Activated naive CD4-positive, alpha-beta T cell treated with Interleukin-2 at 50 U/mL for 16 hours (primary cell): ENCODE measurements around the gene GIGYF1.
"Not testable (repeated sequence)": the region's sequence is repeated elsewhere in the genome, so short reads cannot be mapped to it uniquely, and the experiment has no call there.

Experiments
- DNase-seq: peaks from one replicate; pipeline ENCODE4 v3.0.0-alpha.2; 2020

The GIGYF1 gene

GRCh38 chr7:100671353-100672327 lies 22.4 kb downstream of the GIGYF1 start:
- DNase-seq: no peak

- DNase-seq: no peak
Observed at GRCh38 chr7:100670074-100670473, 24.0 kb downstream of the GIGYF1 start.

GRCh38 chr7:100669106-100669505 lies 24.9 kb downstream of the GIGYF1 start:
- DNase-seq: not testable (repeated sequence)

GRCh38 chr7:100668069-100668449 lies 26.0 kb downstream of the GIGYF1 start:
- DNase-seq: no peak

GRCh38 chr7:100667331-100668068 lies 26.6 kb downstream of the GIGYF1 start:
- DNase-seq: no peak

GRCh38 chr7:100665168-100665726 lies 28.8 kb downstream of the GIGYF1 start:
- no peak for DNase-seq

- DNase-seq: not testable (repeated sequence)
Observed at GRCh38 chr7:100662194-100662776, 31.8 kb downstream of the GIGYF1 start.

GRCh38 chr7:100655908-100656674 lies 38.0 kb downstream of the GIGYF1 start, which contains the start of gene ACTL6B:
Gene ACTL6B (minus strand): TSS chr7:100656448. CDS start chr7:100656354, 94 bp downstream.
- DNase-seq: peak; percentile 54

GRCh38 chr7:100654908-100655831 lies 38.9 kb downstream of the GIGYF1 start:
- DNase-seq: no peak

GRCh38 chr7:100649826-100650565 lies 44.1 kb downstream of the GIGYF1 start:
- DNase-seq: no peak

GRCh38 chr7:100642534-100642907 lies 51.5 kb downstream of the GIGYF1 start:
- peak; percentile 11 for DNase-seq

- DNase-seq: no peak
Observed at GRCh38 chr7:100641860-100642533, 52.1 kb downstream of the GIGYF1 start.

GRCh38 chr7:100641463-100641859 lies 52.6 kb downstream of the GIGYF1 start, which contains the start of gene TFR2:
Gene TFR2 (minus strand): TSS chr7:100641552. CDS start chr7:100641509, 43 bp downstream.
- DNase-seq: no peak

- no peak for DNase-seq
Observed at GRCh38 chr7:100640517-100641440, 53.3 kb downstream of the GIGYF1 start.

- no peak for DNase-seq
Observed at GRCh38 chr7:100639995-100640516, 54.0 kb downstream of the GIGYF1 start.

- peak; percentile 70 for DNase-seq
Observed at GRCh38 chr7:100632951-100633717, 60.9 kb downstream of the GIGYF1 start.

GRCh38 chr7:100630066-100630465 lies 64.0 kb downstream of the GIGYF1 start:
- DNase-seq: no peak
